HG03571 (cell line): ENCODE measurements around the gene TSPAN2.
A peak's percentile ranks its signal among the peaks of the same experiment; 100 is the strongest.

Experiments used
- ATAC-seq: cut with Tn5 transposase; IDR thresholded peaks from one replicate; pipeline ENCODE4 v1.9.1; 2021; ENCODE audit not compliant: unreplicated experiment

TSPAN2 gene

DNA sequence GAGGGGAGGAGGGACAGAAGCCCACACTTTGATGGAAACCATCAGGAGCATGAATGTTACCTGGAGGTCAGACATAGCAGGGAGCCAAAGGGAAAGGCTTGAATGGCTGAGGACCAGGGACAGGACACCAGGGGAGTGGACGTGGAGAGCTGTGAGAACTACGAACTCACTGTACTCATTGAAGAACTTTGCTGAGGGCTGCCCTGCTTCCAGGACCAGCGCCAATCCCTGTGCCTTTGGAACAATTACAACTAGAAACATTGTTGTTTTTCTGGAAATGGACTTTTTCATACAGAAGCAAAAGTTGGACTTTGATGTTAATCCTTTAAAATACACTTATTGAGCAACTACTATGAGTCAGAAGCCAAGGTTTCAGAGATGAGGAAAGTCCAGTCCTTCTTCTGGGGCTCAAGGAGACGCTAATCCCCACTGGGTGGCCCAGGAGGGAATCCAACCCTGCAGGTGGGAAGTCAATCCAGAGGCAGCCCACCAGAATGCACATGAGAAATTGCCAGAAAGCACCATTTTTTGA, 12.9 kb downstream of the TSPAN2 start:
- ATAC-seq, result no peak

DNA sequence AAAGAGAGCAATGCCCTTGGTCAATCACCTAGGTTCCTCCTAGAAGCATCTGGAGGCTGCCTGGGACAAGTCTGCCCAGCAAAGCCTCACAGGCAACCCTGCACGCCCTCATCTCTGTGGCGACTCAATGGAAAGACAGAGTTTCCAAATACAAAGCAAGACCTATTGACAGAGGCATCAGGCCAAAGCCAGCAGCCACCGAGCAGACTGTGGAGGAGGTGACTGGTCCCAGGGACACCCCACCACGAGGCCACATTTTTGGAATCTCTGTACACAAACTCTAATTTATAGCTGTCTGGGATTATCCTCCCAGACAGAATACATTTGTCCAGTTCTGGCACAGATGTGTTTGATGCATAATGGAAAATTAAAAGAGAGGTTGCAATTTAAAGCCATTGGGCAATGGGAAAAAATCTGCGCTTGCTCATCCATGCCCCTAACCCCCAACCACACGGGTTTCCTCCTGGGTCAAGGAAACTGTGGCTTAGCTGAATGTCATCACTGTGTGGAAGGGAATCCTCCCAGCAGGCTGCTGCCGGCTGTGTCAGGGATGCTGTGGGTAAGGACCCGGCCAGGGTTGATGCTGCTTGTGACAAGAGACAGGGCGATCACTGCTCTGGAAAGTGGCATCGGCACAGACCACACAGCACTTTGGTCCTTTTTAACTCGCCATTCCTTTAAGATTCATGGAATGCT, 14.3 kb downstream of the TSPAN2 start:
- ATAC-seq, result no peak

DNA sequence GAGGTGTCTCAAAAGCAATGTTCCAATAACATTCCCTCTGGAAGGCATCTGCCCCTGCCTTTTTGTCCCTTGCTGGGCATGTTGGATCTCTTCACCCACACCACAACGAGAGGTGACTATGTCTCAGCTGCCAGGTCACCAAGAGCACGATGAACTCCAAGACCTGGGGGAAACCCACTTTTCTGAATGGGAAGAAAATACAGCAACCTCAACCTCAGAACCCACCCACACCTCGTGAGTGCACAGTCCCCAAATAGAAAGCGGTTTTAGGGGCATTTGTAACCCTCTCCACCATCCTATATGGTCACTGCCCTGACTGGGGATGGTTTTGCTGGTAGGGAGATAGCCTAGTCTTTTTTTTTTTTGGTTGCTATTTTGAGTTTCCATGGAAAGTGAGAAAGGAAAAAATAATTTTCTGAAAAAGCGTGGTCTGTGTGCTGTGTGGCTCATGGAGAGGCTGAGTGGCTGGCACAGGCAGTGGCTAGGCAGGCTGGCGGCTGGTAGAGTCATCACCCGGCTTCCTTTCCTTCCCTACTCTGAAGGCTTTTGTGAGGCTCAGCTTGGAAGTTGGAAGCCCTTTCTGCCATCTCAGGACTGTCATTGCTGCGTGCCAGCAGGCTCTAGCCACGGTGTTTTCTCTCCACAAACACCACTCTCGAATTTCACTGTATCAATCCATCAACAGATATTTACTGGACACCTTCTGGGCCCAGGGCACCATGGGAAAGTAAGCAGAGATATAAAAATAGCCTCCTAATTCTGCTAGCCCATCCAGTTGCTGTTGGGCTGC, 15.8 kb downstream of the TSPAN2 start:
- no peak for ATAC-seq

DNA sequence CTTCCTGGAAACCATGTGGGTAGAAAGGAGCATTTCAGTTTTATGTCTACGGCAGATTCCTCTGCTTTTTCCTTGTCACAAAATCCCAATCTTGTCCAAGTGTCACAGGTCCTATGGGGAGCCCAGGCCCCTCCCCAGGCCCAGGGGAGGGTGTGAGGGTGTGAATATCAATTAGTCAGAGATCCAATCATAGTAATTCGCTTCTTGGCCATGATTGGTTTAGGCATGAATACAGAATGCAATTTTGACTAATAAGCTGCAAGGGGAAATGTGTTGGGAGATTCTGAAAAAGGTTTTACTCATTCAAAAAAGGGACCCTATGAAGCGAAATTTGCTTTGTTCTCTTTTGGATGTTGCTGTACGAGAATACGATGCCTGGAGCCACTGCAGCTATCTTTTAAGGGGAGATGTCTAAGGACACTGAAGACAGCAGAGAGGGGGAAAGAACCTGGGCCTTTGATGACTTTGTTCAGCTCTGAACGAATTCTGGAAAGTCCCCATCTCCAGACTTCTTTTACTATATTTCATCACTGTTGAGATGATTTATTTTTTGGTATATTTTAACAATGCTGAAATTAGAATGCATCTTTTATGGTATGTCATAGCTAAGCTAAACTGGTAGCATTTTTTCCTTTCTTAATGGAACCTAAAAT, 18.2 kb downstream of the TSPAN2 start:
- no peak for ATAC-seq

DNA sequence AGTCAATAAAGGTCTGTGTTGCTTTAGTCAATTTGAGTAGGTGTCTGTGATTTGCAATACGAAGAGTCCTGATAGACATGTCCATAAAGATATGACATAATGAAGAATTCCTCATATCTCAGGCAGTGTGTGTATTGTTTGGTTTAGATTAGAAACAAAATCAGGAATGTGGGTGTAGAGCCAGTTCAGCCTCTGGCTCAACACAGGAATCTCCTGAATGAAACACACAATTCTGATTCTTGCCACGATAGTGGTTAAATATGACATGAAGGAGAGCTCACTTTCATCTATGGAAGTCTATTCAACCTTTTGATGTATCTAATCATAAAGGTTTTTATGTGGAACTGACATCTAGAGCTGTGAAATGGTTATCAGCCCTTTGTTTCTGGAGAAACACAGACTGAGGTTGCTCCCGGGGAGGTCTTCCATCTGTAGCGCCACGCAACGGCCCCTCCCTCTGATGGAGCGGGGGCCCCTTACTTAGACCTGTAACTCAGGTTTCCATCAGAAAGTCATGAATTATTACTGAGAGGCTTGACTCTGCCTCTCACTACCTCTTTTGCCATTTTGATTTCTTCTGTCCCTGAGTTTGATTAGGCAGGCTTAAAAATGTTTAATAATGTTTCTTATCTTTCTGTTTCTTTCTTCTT, 19.5 kb downstream of the TSPAN2 start:
- ATAC-seq, result no peak

DNA sequence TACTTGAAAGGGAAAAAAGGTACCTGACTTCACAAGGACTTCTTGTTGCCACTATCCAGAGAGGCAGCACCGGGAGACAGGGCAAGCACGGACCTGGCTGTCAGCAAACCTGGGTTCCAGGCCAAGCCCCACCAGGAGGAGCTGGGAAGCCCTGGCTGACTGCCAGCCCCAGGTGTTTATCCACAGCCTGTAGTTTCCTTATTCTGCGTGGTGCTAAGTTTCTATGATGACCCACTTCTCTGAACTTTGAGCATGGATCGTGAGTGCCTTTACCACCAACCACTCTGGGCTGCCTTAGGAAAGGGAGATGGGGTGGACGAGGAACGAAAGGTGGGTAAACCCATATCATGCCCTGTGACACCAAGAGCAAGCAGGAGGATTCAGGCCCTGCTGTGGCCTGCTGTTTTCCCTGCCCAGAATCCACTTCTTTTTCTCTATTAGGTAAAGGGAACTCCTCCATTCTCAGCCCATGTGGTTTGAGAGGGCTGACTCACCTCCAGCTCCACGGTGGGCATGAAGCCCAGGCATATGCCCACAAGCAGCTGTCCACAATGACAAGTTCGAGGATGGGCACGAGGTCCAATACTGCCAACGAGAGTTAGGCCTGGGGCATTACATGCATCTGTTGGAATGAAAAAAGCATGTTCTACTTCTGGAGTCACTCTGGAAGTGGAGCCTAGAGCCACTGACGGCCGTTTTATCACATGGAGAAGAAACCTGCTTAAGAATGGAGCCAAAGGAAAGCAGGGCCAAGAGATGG, 20.3 kb downstream of the TSPAN2 start:
- ATAC-seq, result no peak

DNA sequence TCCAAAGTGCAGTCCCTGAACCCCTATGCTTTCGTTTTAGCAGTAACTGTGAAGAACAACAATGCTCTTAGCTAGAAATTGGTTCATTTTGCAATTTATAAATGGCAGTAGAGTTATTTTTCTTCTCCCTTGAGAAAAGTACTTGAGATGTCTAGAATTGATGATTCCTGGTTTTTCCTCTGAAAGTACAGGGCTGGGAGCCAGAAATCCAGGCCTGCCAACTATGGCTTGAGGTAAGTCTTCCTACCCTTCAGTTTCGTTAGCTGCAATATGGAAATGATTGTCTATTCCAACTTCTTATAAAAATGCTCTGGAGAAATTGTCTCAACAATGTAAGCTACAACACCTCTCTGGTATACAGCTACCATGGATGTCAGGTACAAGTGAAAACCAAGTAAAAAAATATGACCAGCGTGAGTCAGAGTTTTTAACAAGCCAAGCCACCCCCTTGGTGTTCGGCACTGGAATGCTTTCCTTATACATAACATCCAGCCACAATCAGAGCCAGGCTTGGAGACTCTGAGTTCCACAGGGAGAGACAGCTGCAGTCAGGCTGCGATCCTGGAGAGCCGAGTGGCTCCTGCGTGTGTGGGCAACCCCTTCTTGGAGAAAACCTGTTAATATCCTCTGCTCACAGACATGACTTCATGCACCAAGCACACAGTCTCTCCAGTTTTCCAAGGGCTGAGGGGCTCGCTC, 22.0 kb downstream of the TSPAN2 start:
- ATAC-seq, result no peak

DNA sequence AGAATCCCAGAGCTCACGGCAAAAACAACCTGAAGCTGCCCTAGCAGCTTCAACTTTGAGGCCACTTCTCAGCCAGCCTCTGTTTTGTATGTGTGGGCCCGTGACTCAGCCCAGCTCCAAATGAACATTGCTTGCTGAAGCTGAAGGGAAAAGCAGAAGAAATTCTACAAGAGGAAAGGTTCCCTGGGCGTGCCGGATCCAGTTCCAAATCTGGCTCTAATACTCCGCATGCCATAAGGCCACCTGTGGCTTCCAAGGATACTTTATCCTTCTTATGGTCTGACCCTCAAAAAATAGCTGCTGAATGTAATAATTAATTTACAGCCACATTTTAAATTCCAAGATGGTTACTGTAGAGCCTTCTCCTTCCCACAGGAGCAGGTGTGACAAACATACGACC, 24.3 kb downstream of the TSPAN2 start:
- ATAC-seq, result no peak

DNA sequence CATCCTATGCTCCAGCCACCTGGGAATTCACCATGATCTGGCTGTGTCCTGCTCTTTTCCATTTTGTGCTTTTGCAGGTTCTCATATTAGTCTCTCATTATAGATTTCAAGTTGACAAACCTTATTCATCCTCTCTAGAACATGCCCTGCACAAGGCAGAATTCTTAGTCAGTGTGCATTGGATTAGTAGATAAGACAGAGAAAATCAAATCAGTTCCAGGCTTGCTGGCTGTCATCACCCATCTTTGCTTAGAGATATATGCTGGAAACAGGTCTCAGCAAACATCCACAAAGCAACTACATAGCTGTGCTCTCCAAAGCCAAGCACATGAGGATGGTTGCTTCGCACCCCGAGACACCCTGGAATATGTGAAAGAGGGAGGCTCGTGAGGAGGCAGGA, 24.8 kb downstream of the TSPAN2 start:
- ATAC-seq, result no peak

DNA sequence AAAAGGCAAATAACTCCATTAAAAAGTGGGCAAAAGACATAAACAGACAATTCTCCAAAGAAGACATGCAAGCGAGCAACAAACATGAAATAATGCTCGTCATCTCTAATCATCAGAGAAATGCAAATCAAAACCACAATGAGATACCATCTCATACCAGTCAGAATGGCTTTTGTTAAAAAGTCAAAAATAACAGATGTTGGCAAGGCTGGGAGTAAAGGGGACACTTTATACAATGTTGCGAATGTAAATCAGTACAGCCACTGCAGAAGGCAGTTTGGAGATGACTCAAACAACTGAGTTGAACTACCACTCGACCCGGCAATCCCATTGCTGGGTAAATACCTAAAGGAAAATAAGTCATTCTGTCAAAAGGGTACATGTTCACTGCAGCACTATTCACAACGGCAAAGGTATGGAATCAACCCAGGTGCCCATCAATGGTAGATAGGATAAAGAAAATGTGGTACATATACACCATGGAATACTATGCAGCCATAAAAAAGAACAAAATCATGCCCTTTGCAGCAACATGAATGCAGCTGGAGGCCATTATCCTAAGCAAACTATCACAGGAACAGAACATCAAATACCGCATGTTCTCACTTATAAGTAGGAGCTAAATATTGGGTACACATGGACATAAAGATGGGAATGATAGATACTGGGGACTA, 25.9 kb downstream of the TSPAN2 start:
- no peak for ATAC-seq

DNA sequence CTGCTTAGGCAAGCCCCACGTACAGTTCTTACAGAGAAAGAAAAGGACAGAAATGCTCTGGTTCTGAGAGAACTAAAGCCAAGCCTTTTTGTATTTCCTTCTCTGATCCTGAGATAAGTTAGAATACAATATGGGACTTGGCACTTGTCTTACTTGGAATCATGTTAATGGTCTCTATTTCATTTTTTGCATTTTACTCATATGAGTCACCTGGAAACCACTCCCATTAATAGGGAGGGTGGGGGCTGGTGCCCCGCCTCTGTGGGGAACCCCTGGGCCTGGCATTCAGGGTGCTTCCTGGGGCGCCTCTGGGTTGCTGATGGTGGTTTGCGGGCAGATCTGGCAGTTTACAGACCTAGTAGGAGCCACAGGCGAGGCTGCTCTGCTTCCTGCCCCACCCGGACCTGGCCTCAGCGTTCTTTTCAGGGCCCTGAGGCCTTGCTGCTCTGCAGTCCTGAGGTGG, 26.7 kb downstream of the TSPAN2 start:
- no peak for ATAC-seq

DNA sequence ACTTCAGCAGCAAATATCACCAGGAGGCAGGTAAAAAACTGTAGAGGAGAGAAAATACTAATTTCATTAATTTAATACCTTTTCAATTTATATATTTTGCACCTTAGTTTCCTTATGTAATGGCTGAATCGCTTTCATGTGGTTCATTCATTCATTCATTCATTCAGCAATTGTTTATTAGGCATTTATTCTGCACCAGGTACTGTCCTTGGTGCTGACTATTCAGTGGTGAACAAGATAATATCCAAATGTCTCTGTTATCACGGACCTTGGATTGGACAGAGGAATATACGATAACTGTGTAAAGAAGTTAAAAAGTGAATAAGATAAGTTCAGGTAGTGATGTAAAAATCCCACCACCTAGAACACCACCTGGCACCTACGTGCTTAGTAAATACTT, 28.8 kb downstream of the TSPAN2 start:
- ATAC-seq, result no peak

DNA sequence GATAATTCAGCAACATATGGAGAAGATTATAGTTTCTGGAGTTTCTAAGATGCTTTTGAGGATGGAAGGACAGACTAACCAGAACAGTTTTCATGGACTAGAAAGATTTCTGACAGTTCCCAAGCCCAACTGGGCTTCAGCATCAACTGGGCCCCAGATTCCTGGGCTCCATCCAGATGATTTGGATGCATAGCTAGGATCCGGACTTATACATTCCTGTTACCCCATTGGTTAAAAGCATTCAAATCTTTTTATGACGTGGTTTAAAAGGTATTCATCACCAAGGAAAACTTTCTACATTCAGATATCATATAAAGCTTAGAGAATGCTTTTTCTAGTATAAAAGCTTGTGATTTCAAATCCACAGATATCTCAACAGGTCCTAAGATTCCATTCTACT, 30.0 kb downstream of the TSPAN2 start:
- ATAC-seq, result no peak

DNA sequence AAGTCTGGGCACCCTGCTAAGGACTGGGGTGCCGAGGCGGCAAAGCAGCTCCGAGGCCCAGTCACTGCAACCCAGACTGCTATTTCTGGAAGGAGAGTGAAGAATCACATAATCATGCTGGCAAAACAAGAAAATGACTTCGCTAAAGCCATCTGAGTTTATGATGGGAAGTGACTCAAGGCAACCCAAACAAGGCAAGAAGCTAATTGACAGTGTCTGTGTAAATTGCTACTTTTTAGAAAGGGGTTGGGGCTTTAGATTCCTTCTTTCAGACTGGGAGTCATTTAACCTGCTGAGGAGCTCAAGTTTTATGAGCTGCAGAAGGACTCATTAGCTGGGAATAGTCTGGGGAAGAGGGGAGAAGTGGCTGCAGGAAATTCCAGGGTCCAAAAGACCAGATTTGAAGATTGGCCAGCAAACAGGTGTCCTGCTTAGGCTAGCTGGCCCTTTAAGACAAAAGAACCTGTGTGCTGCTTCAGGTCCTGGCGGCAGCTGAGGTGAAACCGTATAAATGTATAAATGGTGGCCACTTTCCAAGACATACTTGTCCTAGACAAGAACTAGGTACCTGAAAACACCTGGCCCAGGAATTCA, 31.5 kb downstream of the TSPAN2 start:
- ATAC-seq, result no peak

DNA sequence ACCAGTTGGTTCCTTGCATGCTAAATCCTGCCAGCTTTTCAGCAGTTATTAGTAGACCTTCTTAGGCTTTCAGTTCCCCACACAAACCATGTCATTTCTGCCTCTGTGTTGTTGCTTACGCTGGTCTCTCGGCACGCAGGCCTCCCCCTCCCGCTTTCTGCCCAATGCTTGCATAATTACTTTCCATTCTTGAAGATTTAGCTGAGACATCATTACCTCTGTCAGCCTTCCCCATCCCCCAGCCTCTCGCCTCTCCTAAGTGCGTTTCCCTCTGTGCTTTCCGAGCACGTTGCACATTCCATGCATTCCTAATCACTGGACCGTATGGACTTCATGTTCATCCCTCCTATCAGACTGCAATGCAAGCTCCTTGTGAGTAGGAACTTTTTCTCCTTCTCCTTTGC, 32.9 kb downstream of the TSPAN2 start:
- no peak for ATAC-seq

DNA sequence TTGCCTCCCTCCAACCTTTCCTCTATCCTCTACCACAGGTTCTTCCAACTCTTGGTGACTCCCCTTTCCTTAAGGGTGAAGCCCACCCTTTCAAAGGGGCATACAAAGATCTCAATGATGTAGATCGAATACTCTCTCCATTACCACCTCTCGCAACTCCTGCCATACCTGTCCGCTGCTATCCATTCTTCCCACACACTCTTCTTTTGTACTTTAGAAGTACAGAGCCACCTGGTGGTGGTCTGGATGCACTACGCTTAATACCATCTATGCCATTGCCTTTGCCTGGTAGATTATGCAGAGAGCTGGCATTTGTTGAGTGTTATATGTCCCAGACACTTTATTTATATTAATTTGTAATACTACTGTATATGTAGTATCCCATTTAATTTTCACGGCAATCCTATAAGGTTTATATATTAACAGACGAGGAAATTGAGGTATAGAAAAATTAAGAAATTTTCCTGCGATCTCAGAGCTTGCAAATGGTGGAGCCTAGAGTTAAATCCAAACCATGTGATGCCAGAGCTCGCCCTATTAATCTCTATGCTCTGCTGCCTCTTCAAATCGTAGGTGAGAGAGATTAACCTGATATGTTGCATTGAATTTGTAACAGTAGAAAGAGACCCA, 36.7 kb downstream of the TSPAN2 start:
- peak; percentile 87 for ATAC-seq

DNA sequence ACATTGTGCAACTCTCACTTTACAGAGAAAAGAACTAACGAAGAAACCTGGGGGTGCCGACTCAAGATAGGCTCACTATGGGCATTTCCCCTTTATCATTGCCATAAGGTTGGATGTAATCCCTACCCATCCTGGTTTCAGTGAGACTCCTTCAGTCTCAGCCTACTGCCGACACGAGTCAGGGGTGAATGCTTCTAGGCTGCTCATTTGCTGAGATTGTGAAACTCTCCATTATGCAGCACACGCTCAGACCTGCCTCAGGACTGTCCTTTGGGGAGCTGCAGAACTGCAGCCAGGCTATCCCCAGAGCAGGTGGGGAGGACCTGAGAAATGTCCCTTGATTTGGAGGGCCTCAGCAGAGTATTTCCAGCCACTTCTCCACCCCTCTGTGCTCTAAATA, 37.5 kb downstream of the TSPAN2 start:
- no peak for ATAC-seq

DNA sequence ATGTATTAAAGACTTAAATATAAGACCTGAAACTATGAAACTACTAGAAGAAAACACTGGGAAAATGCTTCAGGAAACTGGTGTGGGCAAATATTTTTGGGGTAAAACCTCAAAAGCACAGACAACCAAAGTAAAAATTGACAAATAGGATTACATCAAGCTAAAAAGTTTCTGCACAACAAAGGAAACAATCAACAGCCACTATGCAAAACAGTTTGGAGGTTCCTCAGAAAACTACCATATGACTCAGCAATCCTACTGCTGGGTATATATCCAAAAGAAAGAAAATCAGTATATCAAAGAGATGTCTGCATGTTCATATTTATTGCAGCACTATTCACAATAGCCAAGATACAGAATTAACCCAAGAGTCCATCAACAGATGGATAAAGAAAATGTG, 42.6 kb downstream of the TSPAN2 start:
- ATAC-seq, result no peak

DNA sequence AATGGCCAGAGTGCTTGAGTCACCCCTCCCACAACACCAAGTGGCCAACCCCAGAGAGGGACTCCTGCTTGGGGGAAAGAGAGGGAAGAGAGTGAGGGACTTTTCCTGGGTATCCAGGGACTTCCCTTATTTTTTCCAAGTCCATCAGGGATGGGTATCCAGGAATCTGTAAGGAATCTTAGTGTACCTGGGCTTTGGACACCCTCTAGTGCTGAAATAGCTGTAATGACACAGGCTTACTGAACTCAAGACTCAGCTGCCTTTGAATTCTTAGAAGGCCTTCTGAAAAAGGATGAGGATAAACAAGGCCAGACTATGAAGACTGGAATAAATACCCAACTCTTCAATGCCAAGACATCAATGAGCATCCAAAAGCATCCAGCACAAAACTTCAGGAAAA, 47.6 kb downstream of the TSPAN2 start:
- no peak for ATAC-seq
